Sigmoid colon (tissue), 7 donors: ENCODE results near the gene PCDH15. TPM values are rescaled to one million over a fixed set of nuclear protein-coding genes. Genes with fewer than 3 reads are reported as not detected.

Experiments
- DNase-seq: peaks from one replicate; pipeline ENCODE4 v3.0.0-alpha.2; 2019
- H3K27ac ChIP-seq, 4 donors: fragments of 200-600 bp; sonication (generic); one replicate each; pipeline ENCODE4 v1.5.1; 2016 to 2019; ENCODE audit warnings: mild to moderate bottlenecking in 1 of 4
- H3K27me3 ChIP-seq, 3 donors: fragments of 200-600 bp; sonication (generic); one replicate each; pipeline ENCODE4 v1.5.1; 2019; ENCODE audit warnings: mild to moderate bottlenecking in 1 of 3
- H3K36me3 ChIP-seq, 4 donors: fragments of 200-600 bp; sonication (generic); one replicate each; pipeline ENCODE4 v1.5.1; 2016 to 2019
- H3K4me1 ChIP-seq, 4 donors: fragments of 200-600 bp; sonication (generic); one replicate each; pipeline ENCODE4 v1.5.1; 2017 to 2019
- H3K4me3 ChIP-seq, 4 donors: fragments of 200-600 bp; sonication (generic); one replicate each; pipeline ENCODE4 v1.5.1; 2017 to 2019; ENCODE audit warnings: mild to moderate bottlenecking in 2 of 4, moderate library complexity in 1 of 4
- H3K9me3 ChIP-seq, 4 donors: fragments of 200-600 bp in 3 of 4; sonication (generic) in 3 of 4; one replicate each; pipeline versions ENCODE4 v1.5.1 to v1.6.1; 2013 to 2019
- CTCF ChIP-seq, 4 experiments: fragments of 450-650 bp in 3 of 4; fragments of 200-600 bp in 1 of 4; IDR thresholded peaks; one replicate each; pipeline ENCODE4 v1.5.1; 2016 to 2019; ENCODE audit warnings: antibody characterized with exemption in 4 of 4, mild to moderate bottlenecking in 3 of 4, moderate library complexity in 2 of 4
- EP300 ChIP-seq, 4 donors: sonication (generic); formaldehyde crosslinking; IDR thresholded peaks; one replicate each; pipeline ENCODE4 v1.6.1; 2017; ENCODE audit warnings: antibody characterized with exemption in 4 of 4
- POLR2A ChIP-seq, 2 donors: fragments of 450-650 bp; IDR thresholded peaks; one replicate each; pipeline ENCODE4 v1.6.1; 2016; ENCODE audit warnings: antibody characterized with exemption in 2 of 2, mild to moderate bottlenecking in 2 of 2, moderate library complexity in 2 of 2
- POLR2AphosphoS5 ChIP-seq, 4 donors: sonication (generic); formaldehyde crosslinking; IDR thresholded peaks; one replicate each; pipeline ENCODE4 v1.6.1; 2017; ENCODE audit warnings: antibody characterized with exemption in 4 of 4
- WGBS, 2 donors: extraction: QIAGEN DNeasy Blood & Tissue Kit; methylation state at CpG; one replicate each; pipeline ENCODE4 v1.1.7; 2013; 5-methylcytosine and 5-hydroxymethylcytosine counted together
- intact Hi-C: fragments of 100-400 bp; cut with DNase I; formaldehyde crosslinking; loops from one replicate; pipeline ENCODE4 v1.15.1; 2023
- polyA plus RNA-seq, 3 donors: library from polyadenylated mRNA; stranded (reverse); fragments of 200-250 nt; gene quantifications; one replicate each; pipeline ENCODE4 v1.2.3, GENCODE V29; 2013
- total RNA-seq, 4 donors: library from RNA; depleted of rRNA; stranded (reverse); fragments of >200 nt; gene quantifications; one replicate each; pipeline ENCODE4 v1.1.0, GENCODE V29; 2016
- donor health status: healthy with polysubstance abuse.
- donor health status: Bipolar disorder and iron deficiency.
- donor health status: healthy.

PCDH15 gene
- total and polyA plus RNA-seq, 7 donors: 0.14 to 0.71 (median 0.16) TPM; not detected in 2

DNA sequence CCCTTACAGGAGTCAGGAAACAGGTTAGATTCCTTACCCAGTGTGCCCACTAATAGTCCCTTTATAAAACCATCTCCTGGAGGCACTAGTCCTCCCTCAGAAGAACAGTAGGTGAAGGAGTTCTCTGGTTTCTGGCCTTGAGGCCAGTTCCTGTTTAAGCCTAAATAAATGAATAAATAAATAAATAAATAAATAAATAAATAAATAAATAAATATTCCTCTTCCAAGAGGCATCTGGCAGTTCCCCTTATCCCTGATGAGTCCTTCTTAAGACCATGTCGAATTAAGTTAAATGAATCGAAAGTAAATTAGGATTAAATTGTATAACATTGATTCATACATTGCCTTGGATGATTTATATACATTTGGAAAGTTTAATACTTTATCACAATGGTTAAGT, 223.3 kb downstream of the PCDH15 start:
- no peaks in the 10 kb centered on the region for H3K27me3 ChIP-seq
- no peaks in the 10 kb centered on the region for H3K9me3 ChIP-seq
- H3K27ac ChIP-seq: no peak overlapping the region
- H3K36me3 ChIP-seq: no peaks in the 10 kb centered on the region
- WGBS, 2 donors: 80 to 83% methylated on average over 2 of the region's 2 CpGs
- intact Hi-C loops: no loop called here
- TF ChIP-seq POLR2A (IDR thresholded peaks at IDR 0.05) (no peak), EP300 (IDR thresholded peaks at IDR 0.05) (no peak), POLR2AphosphoS5 (IDR thresholded peaks at IDR 0.05) (no peak), CTCF (IDR thresholded peaks at IDR 0.05) (no peak)
- no peak overlapping the region for H3K4me3 ChIP-seq
- no peak for DNase-seq
- no peaks in the 10 kb centered on the region for H3K4me1 ChIP-seq

- Histone ChIP-seq H3K4me1 (no peaks in the 10 kb centered on the region), H3K9me3 (no peaks in the 10 kb centered on the region), H3K27me3 (no peaks in the 10 kb centered on the region), H3K4me3 (no peak overlapping the region), H3K27ac (no peak overlapping the region), H3K36me3 (no peaks in the 10 kb centered on the region)
- intact Hi-C loops: no loop called here
- DNase-seq: no peak
- WGBS, 2 donors: 67 to 80% methylated on average over 5 of the region's 5 CpGs
- TF ChIP-seq EP300 (IDR thresholded peaks at IDR 0.05): no peak
- no peak for TF ChIP-seq POLR2AphosphoS5 (IDR thresholded peaks at IDR 0.05)
- no peak for TF ChIP-seq POLR2A (IDR thresholded peaks at IDR 0.05)
- TF ChIP-seq CTCF (IDR thresholded peaks at IDR 0.05): no peak
Measured at GRCh38 chr10:54576541-54576940, 224.5 kb downstream of the PCDH15 start.

DNA sequence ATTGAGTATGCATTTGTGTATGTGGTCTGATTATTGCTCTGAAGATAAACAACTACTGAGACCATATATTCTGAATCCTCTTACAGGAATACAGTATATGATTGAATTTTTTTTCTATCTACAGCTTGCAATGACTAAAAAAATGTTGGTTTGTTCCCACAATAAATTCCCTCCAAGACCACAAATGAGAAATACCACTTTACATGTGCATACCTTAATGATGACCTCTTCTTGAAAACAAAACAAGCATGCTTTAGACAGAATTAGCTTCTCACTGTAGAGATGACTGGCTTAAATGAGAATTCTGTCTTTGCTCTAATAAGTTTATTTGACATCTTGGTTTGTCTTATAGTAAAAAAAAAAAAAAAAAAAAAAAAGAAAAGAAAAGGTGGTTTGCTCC, 241.5 kb downstream of the PCDH15 start:
- Histone ChIP-seq H3K4me1 (no peaks in the 10 kb centered on the region), H3K36me3 (no peaks in the 10 kb centered on the region), H3K27me3 (no peaks in the 10 kb centered on the region), H3K4me3 (no peak overlapping the region), H3K9me3 (no peaks in the 10 kb centered on the region), H3K27ac (no peak overlapping the region)
- DNase-seq: no peak
- intact Hi-C loops: no loop called here
- no peak for TF ChIP-seq EP300 (IDR thresholded peaks at IDR 0.05)
- no peak for TF ChIP-seq CTCF (IDR thresholded peaks at IDR 0.05)
- TF ChIP-seq POLR2AphosphoS5 (IDR thresholded peaks at IDR 0.05): no peak
- no peak for TF ChIP-seq POLR2A (IDR thresholded peaks at IDR 0.05)

GRCh38 chr10:54554028-54554427, 247.0 kb downstream of the PCDH15 start:
- Histone ChIP-seq H3K9me3 (no peaks in the 10 kb centered on the region), H3K27me3 (no peaks in the 10 kb centered on the region), H3K4me3 (no peak overlapping the region), H3K36me3 (no peaks in the 10 kb centered on the region), H3K27ac (no peak overlapping the region), H3K4me1 (no peaks in the 10 kb centered on the region)
- WGBS, 2 donors: 90 to 97% methylated on average over 2 of the region's 2 CpGs
- no peak for DNase-seq
- intact Hi-C loops: no loop called here
- TF ChIP-seq EP300 (IDR thresholded peaks at IDR 0.05) (no peak), CTCF (IDR thresholded peaks at IDR 0.05) (no peak), POLR2AphosphoS5 (IDR thresholded peaks at IDR 0.05) (no peak), POLR2A (IDR thresholded peaks at IDR 0.05) (no peak)

- H3K27me3 ChIP-seq: no peaks in the 10 kb centered on the region
- no peaks in the 10 kb centered on the region for H3K4me1 ChIP-seq
- H3K9me3 ChIP-seq: no peaks in the 10 kb centered on the region
- no peaks in the 10 kb centered on the region for H3K36me3 ChIP-seq
- 45 to 49% methylated on average over 3 of the region's 3 CpGs for WGBS, 2 donors
- no peak overlapping the region for H3K27ac ChIP-seq
- no peak for DNase-seq
- intact Hi-C loops: no loop called here
- no peak overlapping the region for H3K4me3 ChIP-seq
- TF ChIP-seq POLR2A (IDR thresholded peaks at IDR 0.05) (no peak), EP300 (IDR thresholded peaks at IDR 0.05) (no peak), CTCF (IDR thresholded peaks at IDR 0.05) (no peak), POLR2AphosphoS5 (IDR thresholded peaks at IDR 0.05) (no peak)
Measured at GRCh38 chr10:54550016-54550415, 251.0 kb downstream of the PCDH15 start.
